NCI-H1092 (cell line): ENCODE results near the gene OR52D1.

Source experiments
- DNase-seq: peaks from one replicate; lab custom pipeline; 2025; lab: John Stamatoyannopoulos, UW

The OR52D1 gene

GRCh38 chr11:5488385-5488784 is at the start of gene OR52D1:
TSS of gene OR52D1 (plus strand) at chr11:5488685. CDS start at chr11:5488707, 22 bp downstream.
- no peak for DNase-seq

GRCh38 chr11:5441414-5441813 is 47.1 kb upstream of the OR52D1 start, which contains the start of gene OR51I1:
TSS of gene OR51I1 (minus strand) at chr11:5441514. CDS start at chr11:5441514, 0 bp downstream.
- DNase-seq: no peak

GRCh38 chr11:5443835-5444393 is 44.6 kb upstream of the OR52D1 start:
- DNase-seq: no peak

- DNase-seq: no peak
Measured at GRCh38 chr11:5449023-5449422, 39.5 kb upstream of the OR52D1 start, which contains the start of gene OR51I2. TSS of gene OR51I2 (plus strand) at chr11:5449323. CDS start at chr11:5453489, 4,166 bp downstream.

GRCh38 chr11:5449432-5449831 is 39.1 kb upstream of the OR52D1 start:
- DNase-seq: no peak

GRCh38 chr11:5460983-5461621 is 27.4 kb upstream of the OR52D1 start:
- no peak for DNase-seq

- DNase-seq: no peak
Measured at GRCh38 chr11:5467527-5467926, 21.0 kb upstream of the OR52D1 start.

- DNase-seq: no peak
Measured at GRCh38 chr11:5473921-5474320, 14.6 kb upstream of the OR52D1 start.

- DNase-seq: no peak
Measured at GRCh38 chr11:5476186-5476819, 12.2 kb upstream of the OR52D1 start.

GRCh38 chr11:5486003-5486402 is 2.5 kb upstream of the OR52D1 start:
- DNase-seq: no peak

- no peak for DNase-seq
Measured at GRCh38 chr11:5486421-5486820, 2.1 kb upstream of the OR52D1 start.

GRCh38 chr11:5488798-5489399 is 414 bp downstream of the OR52D1 start:
- no peak for DNase-seq

- no peak for DNase-seq
Measured at GRCh38 chr11:5489576-5490357, 1.3 kb downstream of the OR52D1 start.

GRCh38 chr11:5499671-5500070 is 11.2 kb downstream of the OR52D1 start:
- DNase-seq: no peak

GRCh38 chr11:5500393-5500801 is 11.9 kb downstream of the OR52D1 start:
- DNase-seq: no peak

- no peak for DNase-seq
Measured at GRCh38 chr11:5504403-5504921, 16.0 kb downstream of the OR52D1 start.

- DNase-seq: no peak
Measured at GRCh38 chr11:5505363-5506048, 17.0 kb downstream of the OR52D1 start.

GRCh38 chr11:5507177-5507932 is 18.9 kb downstream of the OR52D1 start:
- no peak for DNase-seq

GRCh38 chr11:5507933-5508305 is 19.4 kb downstream of the OR52D1 start:
- DNase-seq: no peak

- no peak for DNase-seq
Measured at GRCh38 chr11:5508605-5509004, 20.1 kb downstream of the OR52D1 start.

GRCh38 chr11:5509803-5510202 is 21.3 kb downstream of the OR52D1 start, which contains the start of gene UBQLN3:
TSS of gene UBQLN3 (minus strand) at chr11:5509957. CDS start at chr11:5509558, 399 bp downstream.
- no peak for DNase-seq
